GM18907 (cell line): Measurements from ENCODE around the gene SFXN4.
"Not testable (repeated sequence)": the region's sequence is repeated elsewhere in the genome, so short reads cannot be mapped to it uniquely, and the experiment has no call there.

ENCODE experiments used
- ATAC-seq: cut with Tn5 transposase; IDR thresholded peaks from one replicate; pipeline ENCODE4 v1.9.1; 2021; ENCODE audit warnings: mild to moderate bottlenecking, moderate library complexity; ENCODE audit not compliant: unreplicated experiment

Gene SFXN4

DNA sequence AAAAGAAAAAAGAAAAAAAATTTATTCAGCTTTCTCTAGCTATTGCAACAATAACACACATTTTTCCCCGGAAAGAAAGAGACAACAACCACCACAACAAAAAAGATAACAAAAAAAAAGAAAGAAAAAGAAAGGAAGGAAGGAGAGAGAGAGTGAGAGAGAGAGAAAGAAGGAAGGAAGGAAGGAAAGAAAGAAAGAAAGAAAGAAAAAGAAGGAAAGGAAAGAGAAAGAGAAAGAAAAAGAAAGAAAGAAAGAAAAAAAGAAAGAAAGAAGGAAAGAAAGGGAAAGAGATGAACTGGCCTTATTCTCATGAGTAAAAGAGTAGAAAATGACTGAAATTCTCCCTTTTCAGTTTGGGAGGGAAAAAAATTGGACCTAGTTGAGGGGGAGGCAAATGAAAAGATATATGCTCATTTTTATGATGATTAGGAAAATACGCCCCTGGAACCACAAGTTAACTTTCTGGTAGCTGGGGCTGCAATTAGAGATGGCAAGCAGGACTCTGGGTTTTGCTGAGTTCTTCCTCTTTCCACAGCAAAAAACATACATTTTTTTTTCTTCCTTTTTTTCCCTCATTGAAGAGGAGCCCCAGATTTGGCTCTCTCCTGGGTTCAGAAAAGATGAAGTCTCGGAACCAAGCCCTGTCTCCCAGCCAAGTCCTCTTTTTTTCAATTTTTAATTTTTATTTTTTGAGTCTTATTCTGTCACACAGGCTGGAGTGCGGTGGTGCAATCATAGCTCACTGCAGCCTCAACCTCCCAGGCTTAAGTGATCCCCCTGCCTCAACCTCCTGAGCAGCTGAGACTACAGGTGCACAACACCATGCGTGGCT, 25.7 kb upstream of the SFXN4 start:
- ATAC-seq = no peak

DNA sequence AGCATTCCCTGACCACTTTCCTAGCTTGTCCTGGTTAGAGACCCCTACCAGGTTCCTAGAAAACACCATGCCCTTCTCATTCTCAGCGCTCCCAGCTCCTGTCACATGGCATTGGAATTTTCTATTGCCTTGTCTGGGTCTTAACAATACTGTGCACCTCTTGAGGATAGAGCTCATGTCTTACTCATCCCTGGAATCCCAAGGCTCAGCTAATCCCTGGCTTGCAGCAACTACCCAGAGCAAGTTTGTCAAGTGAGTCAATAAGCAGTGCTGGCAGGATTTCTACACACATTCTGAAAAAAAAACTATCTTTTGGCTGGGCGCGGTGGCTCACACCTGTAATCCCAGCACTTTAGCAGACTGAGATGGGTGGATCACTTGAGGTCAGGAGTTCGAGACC, 24.8 kb upstream of the SFXN4 start:
- no peak for ATAC-seq

DNA sequence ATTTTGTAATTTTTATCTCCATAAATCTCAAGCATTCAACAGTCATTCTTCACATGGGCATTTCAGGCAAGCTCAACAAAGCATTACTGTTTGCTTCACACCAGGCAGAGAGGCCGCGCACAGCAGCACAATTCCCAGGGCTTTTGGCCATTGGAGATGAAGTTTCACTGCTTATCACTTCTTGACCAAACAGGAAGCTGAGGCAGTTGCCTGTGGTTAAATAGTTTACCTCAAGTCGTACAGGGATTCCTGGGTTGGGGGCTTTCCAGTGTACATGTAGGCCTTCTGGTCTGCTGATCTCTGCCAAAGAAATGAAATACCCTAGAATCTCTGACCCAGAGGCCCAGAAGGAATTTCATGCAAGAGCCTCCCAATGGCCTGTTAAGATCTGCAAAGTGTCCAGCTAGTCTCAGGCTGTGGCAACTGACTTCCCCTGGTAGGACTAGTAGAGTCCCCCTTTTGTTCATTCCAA, 24.3 kb upstream of the SFXN4 start:
- peak; percentile 55 for ATAC-seq

DNA sequence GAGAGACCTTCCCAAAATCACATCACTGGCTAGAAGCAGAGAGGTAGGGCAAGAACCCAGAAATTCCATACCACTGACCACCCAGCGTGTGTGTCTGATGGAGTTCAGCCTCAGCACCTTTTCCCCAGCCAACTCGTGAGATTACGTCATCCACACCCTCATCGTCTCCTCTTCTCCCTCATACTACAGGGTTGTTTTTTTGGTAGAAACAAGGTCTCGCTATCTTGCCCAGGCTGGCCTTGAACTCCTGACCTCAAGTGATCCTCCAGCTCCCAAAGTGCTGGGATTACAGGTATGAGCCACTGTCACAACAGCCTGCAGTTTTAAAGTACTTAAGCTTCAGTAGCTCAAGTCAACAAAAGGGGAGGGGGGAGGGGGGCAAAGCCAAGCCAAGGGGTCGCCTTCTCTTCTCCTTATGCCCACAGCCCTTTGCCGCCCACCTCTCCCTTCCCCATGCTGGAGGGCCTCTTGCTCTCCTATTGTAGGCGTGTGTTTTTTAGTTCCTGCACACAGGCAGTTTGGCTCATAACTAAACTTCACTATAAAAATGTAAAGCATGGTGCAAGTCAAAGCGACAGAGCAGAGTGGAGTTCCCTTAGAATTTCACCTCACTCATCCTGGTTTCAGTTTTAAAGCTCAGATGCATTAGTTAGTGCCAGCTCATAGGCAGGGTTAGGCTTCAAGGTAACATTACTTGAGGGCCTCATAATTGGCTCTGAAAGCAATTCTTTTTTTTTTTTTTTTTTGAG, 18.3 kb upstream of the SFXN4 start:
- no peak for ATAC-seq

DNA sequence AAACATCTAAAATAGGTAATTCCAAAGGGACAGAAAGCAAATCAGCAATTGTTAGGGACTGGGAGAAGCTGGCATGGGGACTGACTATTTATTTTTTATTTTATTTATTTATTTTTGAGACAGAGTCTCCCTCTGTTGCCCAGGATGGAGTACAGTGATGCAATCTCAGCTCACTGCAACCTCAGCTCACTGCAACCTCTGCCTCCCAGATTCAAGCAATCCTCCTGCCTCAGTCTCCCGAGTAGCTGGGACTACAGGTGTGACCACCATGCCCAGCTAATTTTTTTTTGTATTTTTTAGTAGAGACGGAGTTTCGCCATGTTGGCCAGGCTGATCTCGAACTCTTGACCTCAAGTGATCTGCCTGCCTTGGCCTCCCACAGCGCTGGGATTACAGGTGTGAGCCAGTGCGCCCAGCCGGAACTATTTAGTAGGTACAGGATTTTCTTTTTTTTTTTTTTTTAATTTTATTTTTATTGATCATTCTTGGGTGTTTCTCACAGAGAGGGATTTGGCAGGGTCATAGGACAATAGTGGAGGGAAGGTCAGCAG, 15.4 kb upstream of the SFXN4 start:
- not testable (repeated sequence) for ATAC-seq

DNA sequence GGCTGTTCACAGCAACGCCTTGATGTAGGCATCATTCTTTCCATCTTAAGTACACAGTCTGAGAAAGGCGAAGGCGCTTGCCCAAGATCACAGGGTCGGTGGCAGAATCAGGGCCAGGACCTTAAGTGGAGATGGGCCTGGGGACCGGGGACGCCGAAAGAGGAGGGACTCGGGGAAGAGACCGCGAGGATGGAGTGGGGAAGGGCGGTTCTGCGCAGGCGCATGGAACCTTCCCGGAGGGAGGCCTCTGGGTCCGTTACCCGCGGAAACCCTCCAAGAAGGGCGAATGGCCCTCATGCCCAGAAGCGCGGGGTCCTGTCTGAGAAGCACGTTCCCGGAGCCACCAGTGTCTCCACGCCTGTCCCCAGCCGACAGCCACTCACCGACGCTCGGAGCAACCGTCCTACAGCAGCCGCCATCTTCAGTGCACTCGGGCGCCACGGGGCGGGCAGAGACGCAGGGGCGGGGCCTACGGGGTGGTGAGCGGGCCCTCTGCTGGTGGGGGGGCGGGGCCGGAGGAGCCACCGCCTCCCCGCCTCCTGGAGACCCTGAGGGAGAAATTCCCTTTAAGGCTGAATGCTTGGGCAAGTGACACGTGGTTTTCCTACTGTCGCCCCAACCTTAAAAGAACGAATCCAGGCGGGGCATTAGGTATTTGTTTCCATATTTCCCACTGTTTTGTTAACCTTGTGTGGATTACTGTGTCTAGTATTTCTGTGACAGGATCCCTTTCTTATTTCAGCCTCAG, 13.0 kb upstream of the SFXN4 start, which contains the start of gene PRDX3:
TSS of gene PRDX3 (minus strand) at position 441 of the 748 bp plus-strand sequence. CDS start at position 419, 22 bp downstream.
- ATAC-seq = peak; percentile 92

DNA sequence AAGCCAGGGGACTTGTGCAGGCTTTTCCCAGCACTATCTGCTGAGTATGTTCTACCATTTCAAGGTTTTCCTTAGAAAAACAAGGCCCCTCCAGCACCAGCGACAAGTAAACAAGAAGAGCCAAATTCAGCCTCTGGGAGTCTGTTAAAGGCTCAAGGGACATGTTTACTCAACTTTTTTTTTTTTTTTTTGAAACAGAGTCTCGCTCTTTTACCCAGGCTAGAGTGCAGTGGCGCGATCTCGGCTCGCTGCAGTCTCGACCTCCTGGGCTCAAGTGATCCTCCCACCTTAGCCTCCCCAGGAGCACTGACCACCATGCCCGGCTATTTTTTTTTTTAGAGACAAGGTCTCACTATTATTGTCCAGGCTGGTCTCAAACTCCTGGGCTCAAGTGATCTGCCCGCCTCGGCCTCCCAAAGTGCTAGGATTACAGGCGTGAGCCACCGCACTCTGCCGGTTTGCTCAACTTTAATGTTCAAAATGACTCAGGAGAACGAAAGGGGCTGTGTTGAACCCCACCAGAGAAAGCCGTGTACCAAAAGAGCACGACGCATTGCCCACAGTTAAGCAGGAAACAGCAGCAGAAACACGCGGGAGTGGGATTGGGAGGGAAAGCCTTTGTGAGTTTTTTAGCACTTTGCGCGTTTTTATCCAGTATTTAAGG, 12.3 kb upstream of the SFXN4 start:
- peak; percentile 19 for ATAC-seq

DNA sequence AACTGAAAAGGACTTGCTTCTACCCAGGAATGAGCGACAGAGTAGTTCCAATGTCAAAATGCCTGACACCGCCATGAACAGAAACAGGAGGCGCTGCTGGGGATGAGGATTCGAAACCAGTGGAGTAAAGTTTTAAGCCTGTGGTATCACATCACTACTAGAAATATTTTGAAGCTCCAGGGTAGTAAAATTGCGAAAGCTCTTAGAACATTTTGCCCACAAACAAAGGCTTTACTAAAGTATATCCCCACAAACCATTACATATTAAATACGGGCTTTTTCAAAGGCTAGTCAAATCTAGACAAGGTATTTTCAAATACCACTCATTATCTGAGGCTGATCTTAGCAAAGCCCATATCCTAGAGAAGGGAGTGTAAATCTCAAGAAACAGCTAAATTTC, 10.7 kb upstream of the SFXN4 start:
- ATAC-seq = no peak

DNA sequence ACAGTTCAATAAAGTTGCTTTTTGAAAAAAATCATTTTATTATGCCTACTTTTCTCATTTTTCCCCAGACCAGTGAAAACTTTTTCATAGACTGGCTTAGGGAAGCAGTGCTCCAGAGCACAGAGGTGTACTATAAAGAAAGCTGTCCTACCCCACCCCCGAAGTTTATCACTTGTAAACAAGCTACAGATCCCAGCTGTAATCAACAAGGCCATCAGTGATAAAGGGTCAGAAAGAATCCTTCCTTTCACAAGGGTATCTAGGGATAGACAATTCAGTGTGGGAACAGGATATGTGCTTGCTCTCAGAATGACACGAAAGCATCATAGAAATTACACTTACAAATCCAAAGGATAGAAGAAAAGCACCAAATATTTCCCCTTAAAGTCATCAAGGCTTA, 8.6 kb upstream of the SFXN4 start:
- ATAC-seq = no peak

DNA sequence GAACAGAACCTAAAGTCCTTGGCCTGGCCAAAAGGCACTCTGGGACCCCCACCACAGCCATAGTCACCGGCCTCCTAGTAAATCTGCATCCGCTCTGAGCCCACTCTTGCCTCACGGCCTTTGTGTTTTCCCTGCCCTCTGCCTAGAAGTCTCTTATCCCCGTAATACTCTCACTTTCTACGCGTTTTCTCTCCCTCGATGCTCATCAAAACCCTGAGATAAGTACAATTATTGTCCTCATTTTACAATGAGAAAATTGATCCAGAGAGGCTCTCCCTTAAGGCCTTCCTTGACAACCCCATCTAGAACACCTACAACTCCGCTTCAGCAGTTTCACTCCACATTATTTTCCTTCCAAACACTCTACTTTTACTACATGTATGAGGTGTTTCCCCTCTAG, 1.5 kb upstream of the SFXN4 start:
- ATAC-seq = no peak

DNA sequence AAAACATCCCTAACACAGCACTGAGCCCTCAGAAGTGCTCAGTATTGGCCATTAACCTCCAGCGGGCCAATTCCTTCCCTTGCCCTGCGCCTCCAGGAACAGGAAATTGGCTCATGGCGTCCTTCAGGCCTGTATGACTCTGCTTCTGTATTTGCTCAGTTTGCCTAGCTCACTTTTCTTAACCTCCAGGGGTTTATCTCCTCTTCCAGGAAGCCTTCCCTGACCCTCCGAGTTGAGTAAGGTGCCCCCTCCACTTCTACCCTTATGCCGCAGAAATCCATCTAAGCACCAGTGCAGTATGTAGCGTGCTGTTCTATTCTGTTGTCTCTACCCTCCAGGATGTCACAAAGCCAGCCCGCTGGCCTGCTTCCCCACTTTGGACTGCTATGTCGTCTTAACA, 1.1 kb upstream of the SFXN4 start:
- no peak for ATAC-seq

DNA sequence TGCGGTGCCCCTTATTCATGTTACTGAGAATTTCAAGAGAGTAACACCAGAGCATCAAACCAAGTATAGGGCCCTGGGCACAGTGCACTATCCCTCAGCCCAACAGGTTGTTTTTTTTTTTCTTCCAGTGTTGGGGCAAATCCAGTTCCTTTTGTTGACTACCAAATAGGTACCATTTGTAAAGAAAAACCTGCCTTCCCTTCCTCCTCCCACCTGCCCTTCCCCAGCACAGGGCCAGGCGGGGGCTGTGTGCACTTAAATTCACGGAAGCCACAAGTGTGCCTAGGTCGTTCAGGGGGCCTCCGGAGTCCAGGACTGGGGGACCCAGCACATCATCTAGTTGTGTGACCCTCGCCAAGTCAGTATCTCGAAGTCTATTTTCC, 595 bp upstream of the SFXN4 start:
- ATAC-seq = peak; percentile 7

DNA sequence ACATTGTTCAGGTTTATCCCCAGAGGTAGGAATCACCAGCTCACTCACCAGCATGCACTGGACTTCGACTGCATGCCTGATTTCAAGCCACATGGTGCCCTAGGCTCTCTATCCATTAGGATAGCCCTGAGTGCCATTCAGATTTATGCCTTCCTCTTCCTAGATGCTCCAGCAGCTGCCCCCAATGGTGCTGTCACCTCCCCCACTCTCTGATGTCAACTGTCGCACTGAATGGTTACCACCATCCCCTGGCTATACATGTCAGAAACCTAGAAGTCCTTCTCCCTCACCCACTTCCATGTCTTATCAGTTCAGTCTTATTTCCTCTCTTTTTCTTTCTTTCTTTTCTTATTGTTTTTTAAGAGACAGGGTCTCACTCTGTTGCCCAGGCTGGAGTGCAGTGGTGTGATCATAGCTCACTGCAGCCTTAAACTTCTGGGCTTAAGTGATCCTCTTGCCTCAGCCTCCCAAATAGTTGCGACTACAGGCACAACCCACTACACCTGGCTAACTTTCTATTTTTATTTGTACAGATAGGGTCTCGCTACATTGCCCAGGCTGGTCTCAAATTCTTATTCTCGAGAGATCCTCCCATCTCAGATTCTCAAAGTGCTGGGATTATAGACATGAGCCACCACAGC, 2.9 kb downstream of the SFXN4 start:
- ATAC-seq = no peak

DNA sequence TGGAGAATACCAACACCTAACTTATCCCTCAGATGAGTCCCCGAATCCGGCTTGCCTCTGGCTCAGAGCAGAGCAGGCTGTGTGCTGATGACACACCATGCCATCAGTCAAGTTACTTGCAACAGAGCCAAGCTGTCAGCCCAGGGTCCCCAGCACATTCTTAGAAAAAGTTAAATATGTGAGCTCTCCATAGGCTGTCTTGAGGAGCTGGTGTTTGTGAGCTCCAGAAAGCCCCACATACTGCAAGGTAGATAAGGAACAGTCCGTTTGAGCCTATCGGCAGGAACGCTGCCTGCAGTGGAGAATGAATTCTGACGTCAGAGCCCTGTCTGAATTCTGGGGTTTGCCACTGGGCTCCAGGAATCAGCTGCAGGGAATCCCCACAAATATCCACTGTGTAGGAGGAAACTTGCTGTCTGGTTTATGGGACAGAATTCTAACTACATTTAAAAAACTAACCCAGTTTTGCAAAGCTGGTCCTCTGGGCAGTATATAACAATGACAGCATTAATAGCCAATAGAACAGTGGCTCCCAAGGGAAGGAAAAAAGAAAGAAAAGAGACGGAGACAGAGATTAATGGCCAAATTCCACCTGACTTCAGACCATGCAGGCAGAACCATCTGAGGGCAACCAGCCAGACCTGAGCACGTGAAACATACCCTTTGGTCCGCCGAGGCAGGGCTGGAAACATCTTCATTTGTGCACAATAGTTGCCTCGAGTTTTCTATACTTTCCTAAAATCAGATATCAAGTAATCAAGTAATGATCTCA, 3.6 kb downstream of the SFXN4 start:
- no peak for ATAC-seq

DNA sequence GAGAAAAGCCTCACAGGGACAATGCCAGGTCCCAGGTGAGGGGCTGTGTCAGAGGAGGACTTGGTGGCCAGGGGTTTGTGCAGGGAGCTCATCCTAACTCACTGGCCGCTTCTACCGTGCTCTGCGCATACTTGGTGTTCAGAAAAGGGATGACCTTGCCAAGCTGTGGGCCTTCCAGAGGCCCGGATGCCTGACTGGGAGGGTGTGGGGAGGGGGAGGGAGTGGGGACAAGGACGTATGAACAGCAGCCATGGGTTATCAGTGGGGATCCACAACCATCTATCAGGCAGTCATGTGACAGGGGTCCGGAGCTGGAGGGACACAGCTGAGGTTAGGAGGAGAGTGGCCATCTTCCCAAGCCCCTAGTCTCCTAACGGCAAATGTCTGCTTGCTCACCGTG, 6.2 kb downstream of the SFXN4 start:
- no peak for ATAC-seq

DNA sequence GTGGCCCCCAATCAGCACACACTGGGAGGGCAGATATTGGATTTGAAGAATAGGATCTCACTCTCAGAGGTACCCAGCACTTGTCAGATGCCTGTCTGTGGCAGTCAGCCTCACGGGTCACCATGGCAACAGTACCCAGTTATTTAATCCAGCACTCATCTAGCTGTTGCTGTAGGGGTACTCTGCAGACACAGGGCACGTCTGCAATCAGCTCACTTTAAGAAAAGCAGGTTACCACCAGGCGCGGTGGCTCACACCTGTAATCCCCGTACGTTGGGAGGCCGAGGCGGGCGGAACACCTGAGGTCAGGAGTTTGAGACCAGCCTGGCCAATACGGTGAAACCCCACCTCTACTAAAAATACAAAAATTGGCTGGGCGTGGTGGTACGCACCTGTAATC, 11.9 kb downstream of the SFXN4 start:
- no peak for ATAC-seq

DNA sequence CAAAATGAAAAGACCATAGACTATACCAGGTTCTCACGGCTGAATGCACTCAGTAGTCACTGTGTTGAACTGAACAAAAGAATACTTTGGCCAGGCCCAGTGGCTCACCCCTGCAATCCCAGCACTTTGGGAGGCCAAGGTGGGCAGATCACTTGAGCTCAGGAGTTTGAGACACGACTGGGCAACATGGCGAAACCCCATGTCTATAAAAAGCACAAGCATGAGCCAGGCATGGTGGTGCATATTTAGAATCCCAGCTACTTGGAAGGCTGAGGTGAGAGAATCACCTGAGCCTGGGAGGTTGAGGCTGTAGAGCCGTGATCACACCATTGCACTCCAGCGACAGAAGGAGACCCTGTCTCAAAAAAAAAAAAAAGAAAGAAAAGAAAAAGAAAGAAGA, 12.5 kb downstream of the SFXN4 start:
- no peak for ATAC-seq

DNA sequence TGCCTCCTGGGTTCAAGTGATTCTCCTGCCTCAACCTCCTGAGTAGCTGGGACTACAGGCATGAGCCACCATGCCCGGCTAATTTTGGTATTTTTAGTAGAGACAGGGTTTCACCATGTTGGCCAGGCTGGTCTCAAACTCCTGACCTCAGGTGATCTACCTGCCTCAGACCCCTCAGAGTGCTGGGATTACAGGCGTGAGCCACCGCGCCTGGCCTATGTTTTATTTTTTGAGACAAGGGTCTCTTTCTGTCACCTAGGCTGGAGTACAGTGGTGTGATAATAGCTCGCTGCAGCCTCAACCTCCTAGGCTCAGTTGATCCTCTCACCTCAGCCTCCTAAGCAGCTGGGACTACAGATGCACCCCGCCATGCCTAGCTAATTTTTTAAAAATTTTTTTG, 13.9 kb downstream of the SFXN4 start:
- ATAC-seq = not testable (repeated sequence)

DNA sequence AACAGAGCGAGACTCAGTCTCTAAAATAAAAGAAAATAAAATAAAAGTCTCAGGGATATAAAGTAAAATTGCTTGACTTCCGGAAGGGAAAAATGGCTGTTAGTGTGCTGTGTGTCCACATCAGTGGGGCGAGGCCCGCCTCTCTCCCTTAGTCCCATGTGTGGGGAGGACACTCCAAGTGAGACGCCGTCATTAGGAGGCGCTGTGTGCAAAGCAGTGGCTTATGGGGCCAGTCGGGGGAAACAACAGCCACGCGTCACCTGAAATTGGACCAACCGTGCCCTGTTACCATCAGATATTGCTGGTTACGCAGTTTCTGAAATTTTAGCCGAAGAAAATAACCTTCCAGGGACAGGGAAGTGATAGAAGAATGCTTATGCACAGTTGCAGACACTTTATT, 15.8 kb downstream of the SFXN4 start:
- ATAC-seq = no peak
